GM19452 (cell line): Measurements from ENCODE around the gene LNP1.
A peak's percentile ranks its signal among the peaks of the same experiment; 100 is the strongest.

ENCODE experiments used
- ATAC-seq: cut with Tn5 transposase; IDR thresholded peaks from one replicate; pipeline ENCODE4 v1.9.1; 2021; ENCODE audit not compliant: unreplicated experiment

LNP1 gene

DNA sequence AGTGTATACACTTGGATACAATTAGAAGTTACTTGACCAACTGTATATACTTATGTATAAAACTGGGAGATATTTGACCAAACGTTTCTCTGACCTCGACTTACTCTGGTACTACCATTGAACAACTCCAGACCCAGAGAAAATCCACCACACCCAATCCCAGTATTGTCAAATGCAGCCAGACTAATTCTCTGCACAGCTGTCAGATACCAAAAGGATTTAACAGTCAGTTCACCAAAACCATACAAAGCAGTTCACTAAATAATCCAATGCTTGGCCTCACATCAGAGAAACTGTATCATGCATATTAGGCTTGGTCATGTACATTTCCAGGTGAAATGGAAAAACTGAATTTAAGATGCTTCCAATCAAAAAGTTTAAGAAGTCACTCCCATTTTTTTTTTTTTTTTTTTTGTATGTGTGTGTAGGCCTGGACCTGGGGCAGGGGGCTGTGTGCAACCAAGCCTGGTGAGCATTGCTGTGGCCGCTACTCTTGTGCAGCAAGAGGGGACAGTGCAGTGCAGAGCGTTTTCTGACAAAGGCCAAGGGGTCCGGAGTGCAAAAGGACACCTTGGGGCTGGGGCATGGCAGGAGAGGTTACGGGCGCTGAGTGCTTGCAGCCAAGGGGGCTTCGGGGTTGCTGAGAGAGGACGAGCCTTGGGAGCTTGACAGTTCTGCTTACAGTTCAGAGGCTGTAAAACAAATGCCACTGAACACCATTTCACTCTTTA is 1.8 kb upstream of the LNP1 start:
- ATAC-seq: no peak

DNA sequence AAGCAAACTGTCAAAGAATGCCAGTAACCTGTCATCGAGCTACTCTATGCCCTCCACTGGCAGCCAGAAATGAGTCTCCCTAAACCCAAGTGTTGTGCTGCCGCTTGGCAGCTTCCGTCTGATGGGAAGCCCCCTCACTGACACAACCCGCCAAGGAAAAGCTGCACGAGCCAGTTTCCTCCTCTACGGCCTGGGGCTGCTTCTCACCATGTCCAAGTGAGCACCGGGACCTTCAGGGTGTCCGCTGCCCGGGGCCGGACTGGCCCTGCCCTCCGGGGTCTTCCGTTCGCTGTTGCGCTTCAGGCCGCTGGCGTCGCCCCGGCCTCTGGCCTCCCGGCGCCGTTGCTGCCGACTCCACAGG is 940 bp upstream of the LNP1 start:
- peak; percentile 16 for ATAC-seq

DNA sequence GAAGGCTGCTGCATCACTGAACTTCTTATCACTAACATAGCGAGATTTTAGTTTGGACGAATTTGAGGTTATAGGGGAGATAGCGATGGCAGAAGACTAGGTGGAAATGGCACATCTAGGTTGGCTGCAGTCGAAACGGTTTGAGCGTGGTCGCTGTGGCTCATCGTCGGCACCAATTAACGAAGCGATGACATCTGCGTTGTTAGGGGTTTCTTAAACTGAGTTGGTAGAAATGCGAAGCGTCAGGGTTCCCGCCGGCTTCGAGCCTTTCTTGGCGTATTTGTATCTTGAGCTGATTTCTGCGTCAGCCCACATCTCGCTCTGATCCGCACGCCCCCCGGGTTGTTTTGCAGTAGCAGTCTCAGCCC is 319 bp downstream of the LNP1 start:
- ATAC-seq: peak; percentile 23

DNA sequence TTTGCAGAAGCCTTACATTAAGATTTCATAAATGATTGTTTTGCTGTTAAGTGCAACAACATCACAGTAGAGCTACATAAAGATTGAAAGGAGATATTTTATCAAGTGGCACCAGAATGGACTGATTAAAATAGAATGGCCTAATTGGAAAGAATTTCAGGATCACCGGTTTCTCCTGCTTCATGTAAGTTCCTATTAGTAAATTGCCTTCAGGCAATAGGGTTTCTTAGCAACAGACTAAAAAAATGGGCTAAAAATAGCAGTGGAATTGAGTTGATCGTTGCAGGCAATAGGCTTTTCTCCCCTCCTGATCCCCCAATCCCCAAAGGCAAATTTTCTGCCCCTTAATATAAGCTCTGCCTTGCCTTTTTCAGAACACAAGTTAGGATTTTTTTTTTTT is 917 bp downstream of the LNP1 start:
- ATAC-seq: no peak

DNA sequence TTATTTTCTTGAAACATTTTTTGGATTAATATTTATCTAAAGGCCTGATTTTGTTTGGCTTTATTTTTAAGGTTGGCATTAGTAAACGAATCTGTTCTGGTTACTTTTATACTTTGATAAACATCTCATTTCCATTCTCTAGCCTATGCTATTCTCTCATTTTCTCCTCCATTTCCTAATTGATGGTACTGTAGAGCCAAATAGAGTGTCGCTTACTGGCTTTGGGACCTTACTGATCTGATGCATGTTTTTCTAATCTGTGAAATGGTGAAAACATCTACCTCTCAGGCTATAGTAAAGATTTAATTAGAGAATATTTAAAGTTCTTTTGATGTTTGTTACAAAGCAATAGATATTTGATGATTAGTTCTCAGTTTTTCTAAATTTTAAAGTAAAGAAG is 1.6 kb downstream of the LNP1 start:
- ATAC-seq: no peak

DNA sequence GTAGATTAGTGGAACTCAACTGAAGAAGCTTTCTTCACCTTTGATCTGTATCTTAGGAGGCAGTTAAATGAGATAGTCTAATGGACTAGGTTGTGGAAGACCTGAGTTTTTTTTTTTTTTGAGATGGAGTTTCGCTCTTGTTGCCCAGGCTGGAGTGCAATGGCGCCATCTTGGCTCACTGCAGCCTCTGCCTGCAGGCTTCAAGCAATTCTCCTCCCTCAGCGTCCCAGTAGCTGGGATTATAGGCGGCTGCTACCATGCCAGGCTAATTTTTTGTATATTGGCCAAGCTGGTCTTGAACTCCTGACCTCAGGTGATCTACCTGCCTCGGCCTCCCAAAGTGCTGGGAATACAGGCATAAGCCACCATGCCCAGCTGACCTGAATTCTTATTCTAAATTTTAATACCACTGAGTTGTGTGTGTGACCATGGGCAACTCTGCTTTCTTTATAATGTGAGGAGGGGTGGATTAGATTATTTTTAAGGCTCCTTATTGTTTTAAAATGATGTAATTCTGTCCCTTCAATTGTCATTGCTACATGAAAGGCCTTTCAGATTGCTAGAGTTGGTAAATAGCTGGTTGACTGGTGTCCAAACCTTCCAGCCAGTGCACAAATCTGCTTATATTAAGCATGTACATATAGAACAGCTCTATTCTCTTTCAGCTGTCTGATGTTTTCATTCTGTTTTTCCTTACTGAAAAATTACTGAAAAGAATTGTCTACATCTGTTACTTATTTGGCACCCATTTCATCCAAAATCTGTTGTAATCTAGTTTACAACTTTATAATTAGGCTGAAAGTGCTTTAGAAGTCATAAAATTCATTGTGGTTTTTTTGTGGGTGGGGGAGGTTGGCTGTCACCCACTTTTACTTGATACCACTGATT is 2.3 kb downstream of the LNP1 start:
- no peak for ATAC-seq

DNA sequence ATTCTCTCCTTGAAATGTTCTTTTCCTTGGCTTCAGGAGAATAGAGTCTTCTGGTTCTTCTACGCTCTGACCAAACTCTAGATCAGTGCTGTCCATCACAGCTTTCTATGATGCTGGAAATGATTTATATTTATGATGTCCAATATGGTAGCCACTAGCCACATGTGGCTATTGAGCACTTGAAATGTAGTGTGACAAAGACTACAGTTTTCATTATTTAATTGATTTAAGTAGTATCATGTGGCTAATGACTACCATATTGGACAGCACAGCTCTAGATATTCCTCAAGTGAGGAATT is 2.9 kb downstream of the LNP1 start:
- ATAC-seq: no peak

DNA sequence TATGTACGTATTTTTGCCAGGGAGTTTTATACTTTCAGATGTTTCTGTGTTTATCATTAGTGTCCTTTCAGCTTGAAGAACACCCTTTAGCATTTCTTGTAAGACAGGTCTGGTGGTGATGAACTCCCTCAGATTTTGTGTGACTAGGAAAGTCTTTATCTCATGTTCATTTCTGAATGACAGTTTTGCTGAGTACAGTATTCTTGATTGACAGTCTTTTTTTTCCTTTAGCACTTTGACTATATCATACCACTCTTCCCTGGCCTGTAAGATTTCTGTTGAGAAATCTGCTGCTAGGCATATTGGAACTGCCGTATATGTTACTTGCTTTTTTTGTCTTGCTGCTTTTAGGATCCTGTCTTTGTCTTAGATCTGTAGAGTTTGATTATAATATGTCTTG is 5.8 kb downstream of the LNP1 start:
- ATAC-seq: no peak

DNA sequence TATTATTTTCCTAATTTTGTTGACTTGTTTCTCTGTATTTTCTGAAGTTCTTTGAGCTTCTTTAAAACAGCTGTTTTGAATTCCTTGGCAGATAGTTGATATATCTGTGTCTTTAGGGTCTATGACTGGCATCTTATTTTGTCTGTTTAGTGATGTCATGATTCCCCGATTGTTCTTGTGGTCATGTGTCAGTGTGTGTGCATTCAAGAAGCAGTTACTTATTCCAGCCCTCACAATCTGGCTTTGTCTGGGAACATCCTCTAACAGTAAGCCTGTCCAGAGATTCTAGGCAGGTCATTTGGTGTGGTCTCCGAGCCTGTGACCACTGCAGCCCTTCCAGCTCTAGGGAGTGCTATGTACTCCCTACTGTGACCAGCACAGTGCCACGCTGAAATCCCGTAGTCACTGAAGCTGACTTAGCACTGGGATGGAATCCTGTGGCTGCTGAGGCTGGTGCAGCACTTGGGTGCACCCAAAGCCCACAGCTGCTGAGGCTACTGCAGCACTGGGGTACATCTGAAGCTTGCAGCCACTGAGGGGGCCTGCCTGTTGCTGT is 6.7 kb downstream of the LNP1 start:
- ATAC-seq: no peak

DNA sequence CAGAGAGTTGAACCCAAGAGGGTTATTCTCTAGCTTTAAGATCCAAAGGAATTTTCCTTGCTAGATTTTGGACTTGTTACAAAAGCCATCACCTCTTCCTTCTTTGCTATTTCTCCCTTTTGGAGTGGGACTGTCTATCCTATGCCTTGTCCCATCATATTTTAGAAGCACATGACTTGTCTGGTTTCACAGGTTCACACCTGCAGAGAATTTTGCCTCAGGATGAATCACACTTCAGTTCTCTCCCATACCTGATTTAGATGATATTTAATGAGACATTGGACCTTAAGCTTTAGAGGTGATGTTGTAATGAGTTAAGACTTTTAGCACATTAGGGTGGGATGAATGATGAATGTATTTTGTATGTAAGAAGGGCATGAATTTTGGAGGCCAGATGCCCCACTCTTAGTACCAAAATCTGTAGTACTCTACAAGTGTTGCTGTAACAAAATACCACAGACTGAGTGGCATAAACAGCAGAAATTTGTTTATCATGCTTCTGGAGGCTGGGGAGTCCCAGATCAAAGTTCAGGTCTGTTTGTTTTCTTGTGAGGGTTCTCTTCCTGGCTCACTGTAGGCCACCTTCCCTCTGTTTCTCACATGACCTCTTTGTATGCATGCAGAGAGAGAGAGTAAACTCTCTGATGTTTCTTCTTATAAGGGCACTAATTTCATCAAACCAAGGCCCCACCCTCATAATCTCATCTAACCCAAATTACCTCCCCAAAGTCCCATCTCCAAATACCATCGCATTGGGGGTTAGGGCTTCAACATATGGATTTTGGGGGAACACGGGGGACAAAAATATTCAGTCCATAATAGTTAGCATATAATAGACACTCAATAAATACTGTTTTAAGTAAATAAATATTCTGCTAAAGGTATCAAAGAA is 10.0 kb downstream of the LNP1 start:
- ATAC-seq: no peak

DNA sequence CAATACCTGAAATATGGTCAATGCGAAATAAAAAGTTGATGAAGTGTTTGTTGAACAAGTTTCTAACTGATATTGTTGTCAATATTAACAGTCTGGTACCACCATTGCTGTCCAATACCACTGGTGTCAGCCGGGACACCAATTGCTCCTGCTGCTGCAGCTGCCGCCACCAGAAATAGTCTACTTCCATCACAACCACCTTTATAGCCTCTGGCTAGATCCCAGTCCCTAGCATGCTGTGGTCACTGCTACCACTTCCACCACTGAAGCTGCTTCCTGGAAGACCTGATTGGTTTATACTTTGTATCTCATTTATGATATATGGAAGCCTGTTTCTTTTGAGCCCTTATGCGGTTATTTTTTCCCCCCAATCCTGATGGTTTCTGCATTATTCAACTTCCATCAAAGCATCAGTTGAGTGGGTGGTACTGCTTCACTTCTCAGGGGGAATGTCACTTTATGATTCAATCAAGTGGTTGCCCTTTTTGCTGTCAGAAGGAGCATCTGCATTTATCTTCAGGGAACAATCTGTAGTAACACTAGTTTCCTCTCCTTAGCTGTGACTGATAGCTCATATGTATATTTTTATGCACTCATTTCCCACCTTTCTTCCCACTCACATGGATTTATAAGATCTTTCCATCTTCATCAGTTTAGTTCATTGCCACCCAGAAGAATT is 11.7 kb downstream of the LNP1 start:
- ATAC-seq: no peak

DNA sequence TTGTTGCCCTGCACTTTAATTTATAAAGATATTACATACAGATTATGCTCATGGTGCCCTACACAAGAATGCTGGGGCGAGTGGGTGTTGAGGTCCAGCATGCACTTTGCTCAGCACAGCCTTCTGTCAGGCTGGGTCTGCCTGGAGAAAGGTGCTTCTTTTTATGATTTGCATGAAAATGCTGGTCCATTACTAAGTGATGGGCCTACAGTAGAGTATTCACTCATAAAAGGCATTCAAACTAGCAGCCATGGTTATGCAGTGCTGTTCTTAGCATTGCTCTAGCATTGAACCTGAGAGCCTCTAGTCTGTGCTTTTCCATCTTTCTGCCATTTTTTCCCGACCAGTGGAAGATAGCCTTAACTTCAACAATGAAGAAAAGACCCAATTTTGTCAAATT is 12.3 kb downstream of the LNP1 start:
- no peak for ATAC-seq

DNA sequence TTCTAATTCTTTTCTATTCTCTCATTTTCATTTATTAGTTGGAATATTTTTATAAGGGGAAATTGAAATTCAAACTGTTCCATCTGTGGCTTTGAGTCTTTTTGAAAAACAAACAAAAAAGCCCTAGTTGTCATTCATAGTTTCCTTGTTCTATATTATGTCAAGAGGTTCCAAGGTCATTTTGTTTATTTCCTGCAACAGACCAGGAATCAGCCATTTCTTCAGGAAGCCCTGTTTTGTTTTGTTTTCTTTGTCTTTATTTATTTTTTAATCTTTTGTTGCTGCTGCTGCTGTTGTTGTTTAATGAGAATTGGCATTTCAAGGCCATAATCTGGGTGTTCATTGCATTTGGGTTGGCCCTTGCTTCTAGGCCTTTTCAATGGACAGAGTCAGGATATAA is 14.8 kb downstream of the LNP1 start:
- ATAC-seq: no peak

DNA sequence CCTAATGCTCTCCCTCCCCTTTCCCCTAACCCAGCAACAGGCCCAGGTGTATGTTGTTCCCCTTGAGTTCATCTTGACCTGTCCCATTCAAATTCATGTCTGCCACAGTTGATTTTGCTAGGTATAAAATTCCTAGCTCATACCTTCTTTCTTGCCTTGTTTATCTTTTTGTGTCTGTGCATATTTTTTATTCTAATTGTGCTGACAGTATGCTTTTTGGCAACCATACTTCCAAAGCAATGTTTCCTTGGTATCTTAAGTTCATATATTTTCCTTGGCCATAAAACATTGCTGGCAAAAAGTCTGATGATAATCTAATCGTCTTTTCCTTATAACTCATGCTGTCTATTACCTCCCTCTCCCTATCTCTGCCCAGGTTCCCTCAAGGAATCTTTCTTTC is 15.5 kb downstream of the LNP1 start:
- ATAC-seq: no peak

DNA sequence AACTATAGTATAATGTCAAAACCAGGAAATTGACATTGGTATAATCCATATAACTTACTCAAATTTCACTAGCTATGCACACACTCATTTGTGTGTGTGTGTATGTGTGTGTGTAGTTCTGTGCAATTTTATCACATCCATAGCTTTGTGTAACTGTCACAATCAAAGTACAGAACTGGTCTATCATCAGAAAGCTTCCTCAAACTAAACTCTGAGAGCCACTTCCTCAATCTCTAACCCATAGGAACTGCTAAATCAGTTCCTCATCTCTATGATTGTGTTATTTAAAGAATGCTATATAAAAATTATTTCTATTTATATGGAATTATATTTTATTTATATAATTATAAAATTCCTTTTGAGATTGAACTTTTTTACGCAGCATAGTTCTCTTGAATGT is 18.1 kb downstream of the LNP1 start:
- ATAC-seq: no peak

DNA sequence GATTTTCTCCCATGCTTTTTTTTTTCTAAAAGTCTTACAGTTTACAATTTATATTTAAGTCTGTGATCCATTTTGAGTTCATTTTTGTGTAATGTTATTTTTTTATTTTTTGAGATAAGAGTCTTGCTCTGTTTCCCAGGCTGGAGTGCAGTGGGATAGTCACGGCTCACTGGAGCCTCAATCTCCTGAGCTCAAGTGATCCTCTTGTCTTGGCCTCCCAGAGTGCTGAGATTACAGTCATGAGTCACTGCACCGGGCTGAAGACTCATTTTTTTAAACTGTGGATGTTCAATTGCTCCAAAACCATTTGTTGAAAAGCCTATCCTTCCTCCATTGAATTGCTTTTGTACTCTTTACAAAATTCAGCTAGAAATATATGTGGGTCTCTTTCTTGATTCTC is 19.5 kb downstream of the LNP1 start:
- no peak for ATAC-seq

DNA sequence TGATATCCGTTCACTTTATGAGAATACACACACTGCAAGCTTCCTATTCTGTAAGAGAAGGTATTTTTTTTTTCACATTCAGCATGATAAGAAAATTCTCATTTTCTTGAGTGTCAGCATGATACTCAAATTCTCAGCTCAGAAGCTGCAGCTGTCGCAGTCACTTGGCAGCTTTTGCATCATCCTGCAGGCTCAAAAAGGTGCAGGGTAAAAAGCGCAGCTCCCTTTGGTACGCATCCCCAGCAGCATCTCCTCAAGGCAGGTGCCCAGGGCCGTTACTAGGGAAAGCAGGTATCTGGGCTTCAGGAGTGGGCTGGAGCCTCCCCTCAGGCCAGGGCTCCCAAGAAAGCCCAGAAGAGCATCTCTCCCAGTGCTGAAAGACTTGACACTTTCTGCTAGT is 22.3 kb downstream of the LNP1 start:
- no peak for ATAC-seq

DNA sequence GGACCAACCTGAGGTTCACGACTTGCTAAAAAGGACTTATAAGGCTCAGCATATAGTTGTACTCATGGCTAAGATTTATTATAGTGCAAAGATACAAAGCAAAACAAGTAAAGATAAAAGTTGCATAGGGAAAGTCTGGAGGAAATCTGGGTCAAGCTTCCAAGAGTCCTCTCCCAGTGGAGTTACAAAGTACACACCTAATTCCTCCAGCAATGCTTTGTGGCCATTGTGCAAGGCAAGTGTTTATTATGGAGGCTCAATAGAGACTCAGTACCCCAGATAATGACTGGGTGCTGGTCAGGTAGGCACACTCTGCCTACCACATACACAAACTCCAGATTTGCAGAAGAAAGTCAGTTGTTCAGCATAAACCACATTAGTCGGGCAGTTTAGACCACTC is 22.9 kb downstream of the LNP1 start:
- ATAC-seq: no peak

DNA sequence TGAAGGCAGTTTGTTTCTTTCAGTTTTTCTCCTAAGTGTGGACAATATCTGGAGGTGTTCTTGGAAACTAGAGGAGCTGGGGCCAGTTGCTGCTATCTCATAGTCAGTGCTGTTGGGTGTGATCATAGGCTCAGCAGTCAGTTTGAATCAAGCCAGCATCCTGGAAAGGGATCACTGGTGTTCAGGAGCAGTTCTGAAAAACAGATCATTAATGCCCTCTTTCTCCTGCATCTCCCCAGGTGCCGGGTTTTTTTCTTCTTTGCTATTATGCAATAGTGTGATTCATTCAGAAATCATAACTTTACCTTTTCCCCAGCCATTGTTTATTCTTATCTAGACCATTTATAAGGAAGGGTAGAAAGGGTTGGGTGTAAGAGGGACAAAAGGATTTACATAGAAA is 24.0 kb downstream of the LNP1 start:
- no peak for ATAC-seq

DNA sequence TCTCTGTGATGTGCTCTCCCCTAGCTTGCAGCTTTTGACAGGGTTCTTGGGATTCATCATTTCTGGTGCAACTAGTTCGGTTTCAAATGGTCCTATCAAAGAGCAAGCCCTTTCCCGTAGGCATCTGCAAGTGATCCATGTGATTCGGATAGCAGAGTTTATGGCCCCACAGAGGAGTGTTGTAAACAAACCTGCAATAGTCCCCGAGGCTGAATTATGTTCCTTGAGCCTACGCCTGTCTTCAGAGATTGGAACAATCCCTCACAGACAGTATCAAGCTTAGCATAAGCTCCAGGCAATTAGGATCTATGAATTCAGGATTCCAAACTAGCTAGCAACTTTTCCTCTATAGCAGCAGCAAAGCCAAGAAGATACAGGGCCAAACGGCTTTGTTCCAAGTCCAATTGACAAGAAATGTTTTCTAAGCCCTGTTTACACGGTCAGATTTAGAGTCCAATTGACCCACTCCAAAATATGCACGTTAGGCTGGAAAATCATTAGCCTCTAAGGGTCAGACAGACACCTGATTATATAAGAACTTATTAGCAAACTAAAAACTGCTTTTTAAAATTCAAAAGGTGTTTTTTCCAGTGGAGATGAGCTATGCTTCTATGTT is 24.8 kb downstream of the LNP1 start:
- no peak for ATAC-seq

DNA sequence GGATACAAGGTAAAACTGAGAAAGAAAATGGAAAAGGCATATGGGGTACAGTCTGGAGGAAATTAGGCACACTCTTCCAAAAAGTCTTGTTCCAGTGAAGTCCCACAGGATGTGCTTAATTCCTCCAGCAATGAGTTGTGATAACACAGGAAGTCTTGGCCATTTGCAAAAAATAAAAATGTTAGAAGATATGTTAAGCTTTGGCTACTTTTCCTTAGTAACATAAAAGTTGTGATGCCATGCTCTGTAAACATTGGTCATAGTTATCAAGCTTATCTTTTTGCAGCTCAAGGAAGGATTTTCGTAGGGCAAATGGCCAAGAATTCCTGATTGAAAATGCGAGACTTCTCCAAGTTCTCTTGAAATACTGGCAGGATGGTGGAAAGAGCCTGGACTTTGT is 26.4 kb downstream of the LNP1 start:
- no peak for ATAC-seq
